ENCODE results near the gene LAT. TPM values are rescaled to one million over a fixed set of nuclear protein-coding genes. Genes with fewer than 3 reads are reported as not detected.

LAT gene
- total and polyA plus RNA-seq, 2 experiments from 2014 or later = 0.83 to 1.5 TPM

GRCh38 chr16:29029168-29029994 is 44.5 kb downstream of the LAT start:
- H3K27ac ChIP-seq = no peak overlapping the region
- H3K36me3 ChIP-seq = no peaks in the 10 kb centered on the region
- peak; percentile 4 to 94 for DNase-seq (ENCODE audit: low read depth in 1 of 2, low spot score in 1 of 2)
- H3K9me3 ChIP-seq (ENCODE audit: low read depth) = no peaks in the 10 kb centered on the region
- no peak overlapping the region for H3K4me3 ChIP-seq
- H3K4me1 ChIP-seq (ENCODE audit: low read depth) = no peaks in the 10 kb centered on the region
- no peaks in the 10 kb centered on the region for H3K27me3 ChIP-seq
- TF ChIP-seq, protein P1, sequence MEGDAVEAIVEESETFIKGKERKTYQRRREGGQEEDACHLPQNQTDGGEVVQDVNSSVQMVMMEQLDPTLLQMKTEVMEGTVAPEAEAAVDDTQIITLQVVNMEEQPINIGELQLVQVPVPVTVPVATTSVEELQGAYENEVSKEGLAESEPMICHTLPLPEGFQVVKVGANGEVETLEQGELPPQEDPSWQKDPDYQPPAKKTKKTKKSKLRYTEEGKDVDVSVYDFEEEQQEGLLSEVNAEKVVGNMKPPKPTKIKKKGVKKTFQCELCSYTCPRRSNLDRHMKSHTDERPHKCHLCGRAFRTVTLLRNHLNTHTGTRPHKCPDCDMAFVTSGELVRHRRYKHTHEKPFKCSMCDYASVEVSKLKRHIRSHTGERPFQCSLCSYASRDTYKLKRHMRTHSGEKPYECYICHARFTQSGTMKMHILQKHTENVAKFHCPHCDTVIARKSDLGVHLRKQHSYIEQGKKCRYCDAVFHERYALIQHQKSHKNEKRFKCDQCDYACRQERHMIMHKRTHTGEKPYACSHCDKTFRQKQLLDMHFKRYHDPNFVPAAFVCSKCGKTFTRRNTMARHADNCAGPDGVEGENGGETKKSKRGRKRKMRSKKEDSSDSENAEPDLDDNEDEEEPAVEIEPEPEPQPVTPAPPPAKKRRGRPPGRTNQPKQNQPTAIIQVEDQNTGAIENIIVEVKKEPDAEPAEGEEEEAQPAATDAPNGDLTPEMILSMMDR (IDR thresholded peaks at IDR 0.05; ENCODE audit: low read depth, low read length) = no peak

- DNase-seq (ENCODE audit: low read depth in 1 of 2, low spot score in 1 of 2) = no peak
- Histone ChIP-seq H3K9me3 (ENCODE audit: low read depth) (no peaks in the 10 kb centered on the region), H3K27me3 (no peaks in the 10 kb centered on the region), H3K27ac (no peak overlapping the region), H3K4me1 (ENCODE audit: low read depth) (no peaks in the 10 kb centered on the region), H3K4me3 (no peak overlapping the region), H3K36me3 (no peaks in the 10 kb centered on the region)
- TF ChIP-seq, protein P1 (IDR thresholded peaks at IDR 0.05; ENCODE audit: low read depth, low read length) = no peak
Measured at GRCh38 chr16:29030086-29030840, 45.4 kb downstream of the LAT start.

Other genes starting within 250 kb of the LAT start
- 1.2 and 1.5 TPM in 2 replicates for gene NPIPB9, start 233.3 kb upstream of the LAT start, total RNA-seq
- 1.8 and 2.1 TPM in 2 replicates for gene NPIPB9, start 233.3 kb upstream of the LAT start, polyA plus RNA-seq
- gene ATXN2L, start 162.1 kb upstream of the LAT start, total RNA-seq = 70.9 and 81.2 TPM in 2 replicates
- 116 and 129 TPM in 2 replicates for gene ATXN2L, start 162.1 kb upstream of the LAT start, polyA plus RNA-seq
- gene TUFM, start 138.7 kb upstream of the LAT start, total RNA-seq = 220 and 225 TPM in 2 replicates
- 305 and 359 TPM in 2 replicates for gene TUFM, start 138.7 kb upstream of the LAT start, polyA plus RNA-seq
- gene SH2B1, start 121.2 kb upstream of the LAT start, total RNA-seq = 79.5 and 92.0 TPM in 2 replicates
- 37.7 and 41.1 TPM in 2 replicates for gene SH2B1, start 121.2 kb upstream of the LAT start, polyA plus RNA-seq
- gene ATP2A1, start 106.6 kb upstream of the LAT start, total RNA-seq = 2.6 and 2.7 TPM in 2 replicates
- gene ATP2A1, start 106.6 kb upstream of the LAT start, polyA plus RNA-seq = 2.6 and 5.0 TPM in 2 replicates
- 74.0 and 87.3 TPM in 2 replicates for gene RABEP2, start 59.8 kb upstream of the LAT start, total RNA-seq
- gene RABEP2, start 59.8 kb upstream of the LAT start, polyA plus RNA-seq = 30.8 and 34.4 TPM in 2 replicates
- 0.07 and 1.1 TPM in 2 replicates for gene CD19, start 53.1 kb upstream of the LAT start, total RNA-seq
- gene CD19, start 53.1 kb upstream of the LAT start, polyA plus RNA-seq = 1.3 TPM in 1 of 2 replicates, not detected in the other
- 32.9 and 71.6 TPM in 2 replicates for gene NFATC2IP, start 34.1 kb upstream of the LAT start, total RNA-seq
- 46.5 and 49.8 TPM in 2 replicates for gene NFATC2IP, start 34.1 kb upstream of the LAT start, polyA plus RNA-seq
- gene SPNS1, start 10.3 kb upstream of the LAT start, total RNA-seq = 54.4 and 69.8 TPM in 2 replicates
- 80.2 and 98.9 TPM in 2 replicates for gene SPNS1, start 10.3 kb upstream of the LAT start, polyA plus RNA-seq